Hematopoietic multipotent progenitor cell treated with erythropoietin and hydrocortisone succinate and interleukin-3 and kit ligand, for 15 days (in vitro differentiated cells): ENCODE results near the gene GLT1D1.

ENCODE experiments used
- DNase-seq: peaks from one replicate; pipeline ENCODE4 v3.0.0-alpha.2; 2015; ENCODE audit warnings: low spot score

The GLT1D1 gene

DNA sequence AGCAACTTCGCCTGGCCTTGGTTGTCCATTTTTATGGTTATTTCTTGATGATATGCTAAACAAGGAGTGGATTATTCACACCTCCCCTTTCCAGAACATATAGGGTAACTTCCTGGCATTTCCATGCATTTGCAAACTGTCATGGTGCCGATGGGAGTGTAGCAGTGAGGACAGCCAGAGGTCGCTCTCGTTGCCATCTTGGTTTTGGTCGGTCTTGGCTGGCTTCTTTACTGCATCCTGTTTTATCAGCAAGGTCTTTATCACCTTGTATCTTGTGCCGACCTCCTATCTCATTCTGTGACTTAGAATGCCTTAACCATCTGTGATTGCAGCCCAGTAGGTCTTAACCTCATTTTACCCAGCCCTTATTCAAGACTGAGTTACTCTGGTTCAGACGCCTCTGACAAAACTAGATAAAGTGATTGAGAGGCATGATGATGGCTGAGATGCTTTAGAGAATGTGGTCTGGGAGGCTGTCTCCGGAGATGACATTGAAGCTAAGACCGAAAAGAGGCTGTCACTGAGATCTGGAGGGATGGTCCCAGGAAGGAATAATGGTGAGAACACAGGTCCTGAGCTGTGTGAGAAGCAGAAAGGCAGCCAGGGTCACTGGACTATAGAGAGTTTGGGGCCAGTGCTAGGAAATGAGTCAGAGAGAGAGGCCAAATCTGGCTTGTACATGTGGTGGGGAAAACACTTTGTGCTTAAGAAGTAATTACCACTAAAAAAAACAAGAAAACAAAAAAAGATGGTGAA is 2.9 kb downstream of the GLT1D1 start:
- DNase-seq = no peak

DNA sequence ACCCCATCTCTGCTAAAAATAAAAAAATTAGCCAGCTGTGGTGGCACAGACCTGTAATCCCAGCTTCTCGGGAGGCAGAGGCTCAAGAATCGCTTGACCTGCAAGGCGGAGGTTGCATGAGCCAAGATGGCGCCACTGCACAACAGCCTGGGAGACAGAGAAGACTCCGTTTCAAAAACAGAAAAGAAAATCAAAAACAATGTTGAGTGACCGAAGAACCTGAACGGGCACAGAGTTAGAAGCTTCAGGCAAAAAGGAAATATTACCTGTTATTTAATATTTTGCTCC is 3.5 kb downstream of the GLT1D1 start:
- no peak for DNase-seq

DNA sequence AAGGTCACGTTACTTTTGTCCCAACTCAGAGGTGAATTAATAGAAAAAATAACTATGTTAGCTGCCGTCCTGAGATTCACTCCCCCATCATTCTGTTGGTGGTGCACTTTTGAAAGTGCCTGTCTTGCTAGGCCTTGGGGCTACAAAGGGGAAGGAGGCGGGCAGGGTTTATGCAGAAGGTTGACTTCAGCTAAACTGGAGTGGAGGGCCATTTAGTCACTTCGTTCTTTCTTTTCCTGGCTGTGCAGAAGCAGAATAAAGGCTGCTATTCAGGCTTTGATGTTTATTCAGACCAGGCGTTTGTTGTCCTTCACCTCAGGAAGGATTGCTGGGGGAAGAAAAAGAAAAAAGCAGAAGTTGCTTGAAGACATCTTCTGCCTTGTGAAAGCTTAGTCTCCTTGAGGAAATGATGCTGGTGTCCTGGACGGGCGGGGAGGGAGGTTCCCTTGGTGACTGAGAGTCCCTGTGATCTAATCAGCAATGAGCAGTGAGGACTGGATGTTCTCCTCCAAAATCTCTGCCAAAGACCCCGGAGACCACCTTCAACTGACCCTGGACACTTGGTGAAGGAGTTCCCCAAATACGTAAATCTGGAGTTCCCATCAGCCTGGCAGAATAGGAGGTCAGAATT is 4.0 kb downstream of the GLT1D1 start:
- no peak for DNase-seq

DNA sequence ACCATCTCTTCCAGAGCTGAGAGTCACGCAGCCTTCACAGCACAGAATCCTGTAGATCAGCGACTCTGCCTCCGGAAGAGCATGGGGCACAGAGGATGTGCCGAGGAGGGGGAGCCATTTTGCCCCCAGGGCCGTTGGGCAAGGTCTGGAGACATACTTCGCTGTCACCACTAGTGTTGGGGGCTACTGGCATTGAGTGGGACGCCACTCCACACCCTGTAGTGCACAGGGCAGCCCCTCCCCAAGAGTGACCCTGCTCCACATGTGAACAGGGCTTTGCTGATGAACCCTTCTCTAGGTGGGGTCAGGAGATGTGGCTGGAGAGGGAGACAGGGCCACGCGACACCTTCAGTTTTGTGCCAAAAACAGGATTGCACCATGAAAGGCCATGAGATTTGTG is 6.0 kb downstream of the GLT1D1 start:
- no peak for DNase-seq

DNA sequence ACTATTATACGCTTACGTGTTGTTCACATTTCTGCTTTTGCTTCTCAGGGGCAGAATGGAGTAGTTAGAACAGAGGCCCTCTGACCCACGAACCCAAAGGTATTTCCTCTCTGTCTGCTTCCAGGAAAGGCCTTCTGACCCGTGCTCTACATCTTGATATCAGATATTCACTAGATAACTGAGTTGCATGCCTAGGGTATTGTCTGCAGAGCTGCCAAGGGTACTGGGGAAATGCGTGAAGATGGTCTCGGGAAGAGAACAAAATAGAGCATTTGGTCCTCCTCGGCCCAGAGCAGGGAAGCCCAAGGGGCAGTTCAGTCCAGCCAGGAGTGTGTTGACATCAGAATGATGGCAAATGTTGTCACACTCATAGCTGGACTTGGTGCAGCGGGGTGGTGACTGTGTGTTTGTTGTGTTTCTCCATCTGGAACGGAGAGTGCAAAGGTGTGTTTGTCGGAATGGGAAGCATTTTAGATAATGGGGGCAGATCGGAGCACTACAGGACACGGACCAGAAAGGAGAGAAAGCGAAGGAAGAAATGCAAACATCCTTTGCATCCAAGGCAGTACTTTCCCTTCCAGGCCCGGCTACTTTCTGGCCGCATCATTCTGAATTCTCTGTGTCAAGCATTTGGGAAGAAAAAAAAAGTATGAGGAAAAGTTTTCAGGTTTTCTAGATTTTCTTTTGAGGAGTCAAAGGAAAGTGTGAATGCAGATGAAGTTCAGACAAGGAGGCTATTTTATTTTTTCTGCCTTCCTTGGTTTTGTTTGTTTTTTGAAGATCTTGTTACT is 8.1 kb downstream of the GLT1D1 start:
- no peak for DNase-seq

DNA sequence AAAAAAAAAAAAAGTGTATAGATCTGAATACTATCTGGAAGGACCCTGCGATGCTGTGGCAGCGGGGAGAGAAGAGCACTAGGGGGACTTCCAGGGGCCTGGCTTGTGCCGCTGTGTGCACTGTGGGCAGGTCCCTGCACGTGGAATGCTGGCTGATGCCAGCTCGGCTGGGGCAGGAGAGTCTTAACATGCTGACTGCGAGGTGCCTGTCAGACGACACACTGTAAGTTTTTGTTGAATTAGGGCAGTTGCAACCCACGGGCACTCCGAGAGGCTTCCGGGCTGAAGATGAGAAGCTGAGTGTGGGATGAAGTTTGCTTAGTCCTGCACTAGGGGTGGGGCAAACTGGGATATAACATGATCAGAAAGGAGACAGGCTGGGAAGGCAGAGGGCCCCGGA is 10.7 kb downstream of the GLT1D1 start:
- no peak for DNase-seq

DNA sequence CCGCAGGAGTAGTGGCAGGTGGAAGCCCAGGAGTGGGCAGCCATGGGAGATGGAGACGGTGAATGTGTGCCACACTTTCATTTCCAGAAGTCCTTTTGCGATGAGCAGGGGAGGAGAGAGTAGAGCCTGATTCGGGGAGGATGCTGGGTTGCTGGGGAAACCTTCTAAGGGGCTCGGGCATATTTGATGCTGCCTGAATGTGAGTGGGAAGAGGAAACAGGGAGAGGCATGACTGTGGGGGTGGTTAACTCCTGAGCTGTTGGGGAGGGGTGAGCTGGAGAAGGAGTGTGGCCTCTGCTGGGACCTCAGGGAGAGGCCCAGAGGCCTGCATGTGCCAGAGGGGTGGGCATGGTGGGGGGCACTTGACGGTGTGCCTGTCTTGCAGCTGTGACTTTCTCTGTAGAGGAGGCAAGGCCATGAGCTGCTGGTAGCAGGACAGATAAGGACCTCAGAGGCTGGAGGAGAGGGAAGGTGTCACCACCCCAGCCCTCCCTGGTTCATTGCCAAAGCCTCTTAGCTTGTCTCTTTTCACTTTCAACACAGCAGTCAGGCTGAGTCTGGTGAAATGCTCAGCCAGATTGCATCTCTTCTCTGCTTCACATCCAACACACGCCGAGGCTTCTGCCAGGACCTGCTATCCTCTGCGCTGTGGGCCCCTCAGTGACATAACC is 11.4 kb downstream of the GLT1D1 start:
- DNase-seq = no peak

DNA sequence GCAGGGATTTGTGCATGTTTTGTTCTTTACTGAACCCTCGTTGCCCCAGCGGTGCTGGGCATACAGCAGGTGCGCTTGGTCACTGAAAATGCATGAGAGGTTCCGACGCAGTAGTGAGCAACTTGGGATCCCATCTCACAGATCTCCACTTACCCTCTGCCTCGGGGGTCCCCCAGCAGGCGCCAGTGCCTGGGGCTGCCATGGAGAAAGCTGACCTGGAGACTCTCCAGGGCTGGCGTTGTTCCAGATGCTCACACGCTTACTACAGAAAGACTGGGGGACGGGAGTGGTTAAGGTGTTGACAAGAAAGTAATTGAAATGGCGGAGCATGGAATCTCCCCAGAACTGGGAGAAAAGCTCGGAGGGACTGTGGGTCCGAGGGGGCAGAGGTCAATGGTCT is 14.2 kb downstream of the GLT1D1 start:
- no peak for DNase-seq

DNA sequence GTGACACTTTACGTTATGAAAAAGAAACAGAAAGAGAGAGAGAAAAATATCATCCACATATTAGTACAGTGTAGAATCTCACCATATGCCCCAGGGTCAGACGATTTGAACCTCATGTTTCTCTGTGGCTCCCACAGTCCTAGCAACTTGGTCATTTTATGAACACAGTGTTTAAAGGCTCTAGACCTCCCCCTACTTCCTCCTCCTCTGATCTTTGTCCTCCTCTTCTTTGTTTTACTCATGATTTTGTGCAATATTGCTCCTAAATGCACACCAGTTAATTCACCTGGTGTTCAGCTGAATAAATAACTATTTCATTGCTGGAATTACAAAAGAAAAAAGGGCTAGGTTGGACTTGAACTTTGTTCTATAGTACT is 18.2 kb downstream of the GLT1D1 start:
- DNase-seq = no peak

DNA sequence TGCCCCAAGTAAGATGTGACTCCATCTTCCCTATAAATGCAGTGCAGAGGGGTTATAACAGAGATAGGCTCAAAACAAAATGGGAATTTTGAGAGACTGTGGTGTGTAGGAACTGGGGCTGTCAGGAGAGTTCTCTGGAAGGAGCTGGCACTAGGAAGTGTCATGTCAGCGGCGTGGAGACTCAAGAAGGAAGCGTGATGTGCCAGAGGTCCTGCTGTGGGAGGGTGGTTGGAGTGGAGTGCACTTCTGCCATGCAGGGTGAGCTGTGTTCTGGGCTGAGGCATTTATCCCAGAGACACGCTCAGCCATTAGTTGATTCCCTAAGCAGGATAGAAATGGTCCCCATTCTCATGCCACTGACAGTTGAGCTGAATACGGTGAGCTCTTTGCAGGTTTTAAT is 19.0 kb downstream of the GLT1D1 start:
- no peak for DNase-seq

DNA sequence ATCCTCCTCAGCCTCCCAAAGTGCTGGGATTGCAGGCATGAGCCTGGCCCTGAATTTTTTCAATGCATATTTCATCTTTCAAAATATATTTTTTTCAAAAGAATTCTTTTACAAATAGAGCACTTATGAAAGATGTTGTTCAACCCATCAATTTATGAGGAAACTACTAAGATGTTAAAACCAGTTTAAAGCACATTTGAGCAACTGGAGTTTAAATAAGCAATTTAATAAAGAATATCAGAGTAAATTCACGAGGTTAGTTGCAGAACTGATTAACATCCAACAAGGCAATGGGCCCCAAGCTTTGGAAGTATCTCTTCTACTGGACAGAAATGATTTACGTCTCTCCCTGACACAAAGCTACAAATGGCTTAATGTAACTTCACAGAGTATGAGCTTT is 23.3 kb downstream of the GLT1D1 start:
- DNase-seq = no peak

DNA sequence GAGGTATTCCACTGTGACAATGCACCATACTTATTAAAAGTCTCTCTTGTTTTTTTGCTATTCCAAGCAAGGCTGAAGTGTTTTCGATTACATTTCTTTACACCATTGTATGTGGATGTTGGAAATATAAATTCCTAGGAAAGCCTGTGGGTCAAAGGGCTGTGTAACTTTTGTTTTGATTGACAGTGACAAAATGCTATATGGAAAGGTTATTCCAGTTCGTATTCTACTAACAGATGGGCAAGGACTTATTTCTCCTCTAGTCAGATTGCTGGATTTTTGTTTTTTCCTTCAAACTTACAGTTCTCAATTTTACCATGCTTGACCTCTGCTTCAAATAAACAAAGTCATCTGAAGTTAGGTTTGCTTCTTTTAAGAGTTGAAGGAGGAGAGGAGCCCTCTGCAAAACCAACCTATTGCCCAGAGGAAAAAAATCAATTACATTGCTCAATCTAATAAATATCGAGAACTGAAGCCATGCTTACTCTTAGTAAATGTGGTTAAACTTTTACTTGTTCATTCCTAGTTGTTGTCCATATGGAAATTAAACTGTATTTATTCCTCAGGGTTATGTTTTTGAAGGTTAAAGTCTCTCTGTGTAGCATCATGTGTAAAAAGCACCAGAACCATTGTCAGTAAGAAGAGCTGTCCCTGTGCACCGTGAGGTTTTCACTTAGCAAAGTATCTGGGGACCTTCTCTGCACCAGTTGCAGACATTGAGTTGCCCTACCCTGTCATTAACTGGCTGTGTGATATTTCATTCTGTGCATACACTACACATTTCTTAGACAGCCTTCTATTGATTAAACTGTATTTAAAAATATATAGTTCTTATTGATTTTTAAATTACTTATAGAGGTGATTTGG is 26.9 kb downstream of the GLT1D1 start:
- no peak for DNase-seq

DNA sequence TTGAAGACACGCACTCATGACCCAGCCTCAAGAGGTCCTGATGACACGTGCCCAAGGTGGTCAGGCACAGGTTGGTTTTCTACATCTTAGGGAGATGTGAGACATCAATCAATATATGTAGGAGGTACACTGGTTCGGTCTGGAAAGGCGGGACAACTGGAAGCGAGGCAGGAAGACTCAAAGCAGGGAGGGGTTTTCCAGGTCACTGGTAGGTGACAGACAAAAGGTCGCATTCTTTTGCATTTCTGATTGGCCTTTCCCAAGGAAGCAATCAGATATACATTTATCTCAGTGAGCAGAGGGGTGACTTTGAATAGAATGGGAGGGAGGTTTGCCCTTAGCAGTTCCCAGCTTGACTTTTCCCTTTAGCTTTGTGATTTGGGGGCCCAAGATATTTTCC is 38.6 kb downstream of the GLT1D1 start:
- no peak for DNase-seq

DNA sequence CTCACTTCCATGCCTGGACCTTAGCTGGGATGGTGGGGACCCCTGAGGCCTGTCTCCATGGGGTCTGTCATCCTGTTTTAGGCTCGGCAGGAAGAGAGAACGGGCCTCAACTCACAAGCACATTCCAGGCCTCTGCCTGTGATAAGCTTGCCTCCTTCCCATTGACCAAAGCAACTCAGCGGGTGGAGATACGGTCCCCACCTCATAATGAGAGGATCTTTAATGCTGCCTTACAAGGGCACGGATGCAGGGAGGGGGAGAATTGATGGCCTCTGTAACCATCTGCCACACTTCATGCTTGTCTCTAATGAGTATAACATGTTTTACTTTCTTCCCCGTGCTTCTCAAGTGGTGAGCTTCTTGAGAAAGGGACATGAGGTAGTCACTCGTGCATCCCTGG is 50.0 kb downstream of the GLT1D1 start:
- DNase-seq = no peak

DNA sequence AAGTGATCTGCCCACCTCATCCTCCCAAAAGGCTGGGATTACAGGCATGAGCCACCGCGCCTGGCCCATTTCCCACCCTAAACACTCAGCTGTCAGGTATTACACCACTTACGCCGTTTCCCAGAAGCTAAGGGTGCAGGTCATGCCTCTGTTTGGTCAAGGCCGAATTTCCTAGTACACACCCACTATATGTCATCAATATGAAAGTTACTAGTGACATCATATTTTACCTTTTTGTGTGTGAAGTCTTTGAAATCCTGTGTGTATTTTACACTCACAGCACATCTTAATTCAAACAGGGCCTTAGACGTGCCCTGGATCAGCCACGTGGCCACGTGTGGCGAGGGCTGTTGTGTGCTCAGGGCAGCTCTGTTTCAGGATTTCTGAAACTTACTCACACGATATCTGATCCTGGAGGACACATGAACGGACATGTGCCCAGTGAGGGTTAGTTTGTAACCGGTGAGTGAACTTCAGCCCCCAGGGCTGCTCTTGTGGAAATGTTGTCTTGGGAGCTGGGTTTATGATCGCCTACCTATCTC is 51.8 kb downstream of the GLT1D1 start:
- no peak for DNase-seq

DNA sequence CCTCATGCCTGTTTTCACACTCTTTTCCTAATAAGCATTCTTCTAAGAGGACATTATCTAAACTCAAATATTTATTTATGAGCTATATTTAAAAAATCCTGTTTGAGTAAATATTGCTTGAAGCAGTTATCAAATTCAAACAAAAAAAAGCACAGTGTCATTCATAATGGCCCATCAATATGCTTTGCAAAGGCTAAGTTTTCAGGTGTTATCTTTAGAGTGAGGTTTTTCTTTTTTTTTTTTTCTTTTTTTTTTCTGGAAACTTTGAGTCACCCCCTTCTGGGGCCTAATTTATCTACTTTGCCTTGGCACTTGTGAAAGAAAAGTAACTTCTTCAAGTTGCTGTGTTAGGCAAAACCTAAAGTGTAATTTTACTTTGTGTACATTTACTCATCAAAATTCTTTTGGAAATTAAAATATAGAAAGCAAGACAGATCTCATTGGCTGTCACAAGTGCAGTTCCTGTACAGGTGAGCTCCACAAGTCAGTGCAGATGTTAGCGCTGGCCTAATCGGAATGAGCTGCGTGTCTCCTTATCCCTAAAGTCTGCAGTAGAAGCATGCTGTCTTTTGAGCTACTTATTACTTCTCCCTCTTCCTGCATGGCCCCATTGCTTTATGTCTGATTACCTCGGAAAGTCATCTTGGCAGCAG is 53.3 kb downstream of the GLT1D1 start:
- no peak for DNase-seq

DNA sequence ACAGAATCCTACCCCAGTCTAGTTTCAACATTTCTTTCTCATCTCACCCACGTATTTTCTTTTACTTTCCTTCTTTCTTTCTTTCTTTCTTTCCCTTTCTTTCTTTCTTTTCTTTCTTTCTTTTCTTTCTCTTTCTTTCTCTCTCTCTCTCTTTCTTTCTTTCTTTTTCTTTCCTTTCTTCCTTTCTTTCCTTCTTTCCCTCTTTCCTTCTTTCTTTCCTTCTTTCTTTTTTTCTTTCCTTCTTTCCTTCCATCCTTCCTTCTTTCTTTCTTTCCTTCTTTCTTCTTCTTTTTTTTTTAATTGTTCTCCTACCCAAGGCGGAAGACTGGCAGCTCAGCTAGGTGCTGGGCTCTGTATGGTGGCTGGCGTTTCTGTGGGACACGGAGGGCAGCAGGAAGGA is 55.0 kb downstream of the GLT1D1 start:
- no peak for DNase-seq

DNA sequence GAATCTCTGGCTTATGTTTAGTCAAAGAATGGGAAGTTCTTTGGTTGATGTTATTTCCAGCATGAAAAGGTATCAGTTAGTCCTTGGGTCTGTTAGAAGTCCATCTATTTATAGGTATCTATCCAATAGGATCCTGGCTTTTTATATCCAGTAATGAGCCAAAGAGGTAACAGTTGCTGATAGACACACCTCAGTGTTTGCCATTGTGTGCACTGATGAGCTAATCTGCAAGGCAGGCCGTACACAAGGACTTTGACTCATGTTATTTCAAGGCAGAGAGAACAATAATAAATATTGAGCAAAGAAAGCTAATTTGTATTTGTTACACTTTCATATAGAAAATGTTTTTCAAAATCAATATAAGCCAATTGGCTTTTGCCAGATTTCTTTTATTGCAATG is 56.4 kb downstream of the GLT1D1 start:
- no peak for DNase-seq

DNA sequence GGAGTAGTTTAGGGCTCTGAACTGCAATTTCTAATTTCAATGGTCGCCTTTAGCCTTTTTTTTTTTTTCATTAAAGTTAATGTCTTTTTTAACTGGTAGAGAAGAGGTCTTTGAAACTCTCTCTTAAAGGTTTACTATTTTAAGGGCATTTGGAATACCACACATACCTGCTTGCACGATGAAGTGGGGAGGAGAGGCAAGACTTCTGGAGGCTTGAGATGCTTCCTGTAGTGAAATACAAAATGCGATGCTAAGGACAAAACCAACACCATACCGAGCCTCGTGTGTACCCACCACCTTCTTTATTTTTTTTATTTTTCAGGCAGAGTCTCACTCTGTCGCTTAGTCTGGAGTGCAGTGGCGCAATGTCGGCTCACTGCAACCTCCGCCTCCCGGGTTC is 57.4 kb downstream of the GLT1D1 start:
- no peak for DNase-seq

DNA sequence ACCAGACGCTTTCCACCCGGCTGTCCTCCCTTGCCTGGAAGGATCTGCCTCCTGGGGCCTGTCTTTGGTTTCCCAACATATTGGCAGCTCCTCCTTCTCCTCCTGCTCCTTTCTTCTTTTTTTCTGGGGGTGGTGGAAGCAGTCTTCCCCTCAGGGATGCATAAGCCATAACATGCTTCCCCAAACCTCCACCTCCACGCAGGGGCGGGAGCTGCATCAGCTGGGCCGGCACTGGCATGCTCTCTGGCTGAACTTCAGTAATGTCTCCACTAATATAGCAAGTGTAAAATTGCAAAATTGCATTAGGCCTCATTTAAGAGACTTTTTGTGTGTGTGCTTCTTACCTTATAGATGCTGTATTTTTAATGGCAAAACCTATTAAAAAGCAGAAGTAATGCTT is 58.6 kb downstream of the GLT1D1 start:
- DNase-seq = no peak

DNA sequence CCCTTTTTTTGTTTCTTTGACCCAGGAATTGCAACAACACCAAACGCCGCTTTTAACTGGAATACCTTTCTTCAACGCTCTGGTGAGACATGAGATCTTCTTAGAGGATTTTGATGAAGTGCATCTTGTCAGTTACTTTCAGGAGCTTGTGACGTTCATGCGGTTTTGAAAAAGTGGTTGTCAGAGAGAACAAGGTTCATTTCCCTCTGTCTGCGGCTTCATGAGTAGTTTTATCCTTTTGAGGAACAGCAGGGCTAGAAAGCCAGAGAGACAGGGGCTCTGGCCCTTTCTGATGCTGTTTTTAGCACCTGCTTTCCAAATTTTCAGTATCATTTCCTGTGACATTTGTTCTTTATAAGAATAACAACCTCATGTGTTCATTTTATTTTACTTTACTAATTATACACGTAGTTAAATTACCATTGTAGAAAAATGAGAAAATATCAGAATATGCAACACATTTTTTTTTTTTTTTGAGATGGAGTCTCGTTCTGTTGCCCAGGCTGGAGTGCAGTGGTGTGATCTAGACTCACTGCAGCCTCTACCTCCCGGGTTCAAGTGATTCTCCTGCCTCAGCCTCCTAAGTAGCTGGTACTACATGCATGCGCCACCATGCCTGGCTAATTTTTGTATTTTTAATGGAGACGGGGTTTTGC is 61.8 kb downstream of the GLT1D1 start:
- no peak for DNase-seq
